AG10803 (cell line): ENCODE results near the gene RUNX1.
A peak's percentile ranks its signal among the peaks of the same experiment; 100 is the strongest.

Experiments
- DNase-seq: peaks from one replicate; pipeline ENCODE4 v3.0.0; 2010; ENCODE audit warnings: low read depth
- H3K4me3 ChIP-seq: 2 replicates; pipeline ENCODE4 v1.5.1; 2011; ENCODE audit warnings: mild to moderate bottlenecking, low read length, control low read depth
- CTCF ChIP-seq: conservative IDR thresholded peaks from 2 replicates; pipeline ENCODE4 v1.5.1; 2011; ENCODE audit warnings: mild to moderate bottlenecking, low read length, control low read depth, inconsistent platforms

The RUNX1 gene

DNA sequence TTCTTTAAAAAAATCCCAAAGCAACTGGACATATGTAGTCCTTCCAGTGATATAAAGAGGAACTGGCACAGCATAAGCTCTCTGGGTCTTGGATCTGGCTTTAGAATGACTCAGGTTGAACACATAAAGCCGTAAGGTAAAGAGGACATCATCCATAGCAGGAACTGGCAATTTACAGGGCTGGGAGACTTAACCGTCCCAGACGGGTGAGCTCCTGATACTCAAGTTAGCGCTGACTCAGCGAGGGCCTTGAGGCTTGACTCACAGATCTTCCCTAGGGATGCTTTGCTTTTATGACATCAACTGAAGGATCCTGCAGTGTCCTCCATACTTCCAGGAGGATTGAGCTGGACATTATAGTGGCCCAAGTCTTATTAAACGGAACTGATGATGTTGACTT lies 226.2 kb downstream of the RUNX1 start:
- DNase-seq = peak; percentile 64
- no peak overlapping the region for H3K4me3 ChIP-seq
- no peak for TF ChIP-seq CTCF

- no peak for DNase-seq
- TF ChIP-seq CTCF = no peak
- no peak overlapping the region for H3K4me3 ChIP-seq
Measured at GRCh38 chr21:34822168-34822567, 226.9 kb downstream of the RUNX1 start.

- no peak for TF ChIP-seq CTCF
- DNase-seq = no peak
- no peak overlapping the region for H3K4me3 ChIP-seq
Measured at GRCh38 chr21:34821717-34822116, 227.4 kb downstream of the RUNX1 start.

DNA sequence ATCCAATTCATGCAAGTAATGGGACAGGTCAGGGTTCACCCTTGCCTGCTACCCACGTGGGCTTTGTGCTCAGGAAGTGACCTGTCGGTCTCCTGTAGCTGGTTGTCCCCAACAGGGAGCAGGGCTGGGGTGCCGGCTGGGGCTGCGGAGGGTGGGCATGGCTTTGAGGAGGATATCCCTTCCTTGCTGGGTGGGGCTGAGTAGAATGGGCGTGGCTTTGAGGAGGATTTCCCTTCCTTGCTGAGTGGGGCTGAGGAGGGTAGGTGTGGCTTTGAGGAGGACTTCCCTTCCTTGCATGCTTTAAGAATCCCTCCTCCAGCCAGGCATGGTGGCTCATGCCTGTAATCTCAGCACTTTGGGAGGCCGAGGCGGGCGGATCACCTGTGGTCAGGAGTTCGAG lies 229.1 kb downstream of the RUNX1 start:
- no peak for TF ChIP-seq CTCF
- DNase-seq = no peak
- no peak overlapping the region for H3K4me3 ChIP-seq

GRCh38 chr21:34819357-34819999 lies 229.6 kb downstream of the RUNX1 start:
- no peak overlapping the region for H3K4me3 ChIP-seq
- no peak for TF ChIP-seq CTCF
- no peak for DNase-seq

- TF ChIP-seq CTCF = no peak
- no peak for DNase-seq
- no peak overlapping the region for H3K4me3 ChIP-seq
Measured at GRCh38 chr21:34818662-34819158, 230.4 kb downstream of the RUNX1 start.

GRCh38 chr21:34817821-34818661 lies 231.1 kb downstream of the RUNX1 start:
- TF ChIP-seq CTCF = no peak
- no peak for DNase-seq

More at GRCh38 chr21:34817821-34818661, 231.1 kb downstream of the RUNX1 start:
- no peak overlapping the region for H3K4me3 ChIP-seq
